Upper lobe of left lung (tissue), 4 donors: ENCODE results near the gene PSMA6.

Source experiments
- EP300 ChIP-seq, 4 donors: sonication (generic); formaldehyde crosslinking; IDR thresholded peaks; one replicate each; pipeline ENCODE4 v1.5.1; 2017; ENCODE audit warnings: antibody characterized with exemption in 4 of 4, control low read depth in 2 of 4
- POLR2AphosphoS5 ChIP-seq, 2 donors: sonication (generic); formaldehyde crosslinking; IDR thresholded peaks; one replicate each; pipeline ENCODE4 v1.5.1; 2017; ENCODE audit warnings: antibody characterized with exemption in 2 of 2
- TF ChIP-seq, protein P1 (sequence below), 6 experiments: fragments of 450-650 bp in 4 of 6; fragments of 200-600 bp in 2 of 6; sonication (generic) in 2 of 6; IDR thresholded peaks; one replicate each; pipeline ENCODE4 v1.5.1; 2016 to 2019; ENCODE audit warnings: antibody characterized with exemption in 6 of 6

GRCh38 chr14:35305633-35306032 is 13.5 kb downstream of the PSMA6 start:
- TF ChIP-seq, protein P1, sequence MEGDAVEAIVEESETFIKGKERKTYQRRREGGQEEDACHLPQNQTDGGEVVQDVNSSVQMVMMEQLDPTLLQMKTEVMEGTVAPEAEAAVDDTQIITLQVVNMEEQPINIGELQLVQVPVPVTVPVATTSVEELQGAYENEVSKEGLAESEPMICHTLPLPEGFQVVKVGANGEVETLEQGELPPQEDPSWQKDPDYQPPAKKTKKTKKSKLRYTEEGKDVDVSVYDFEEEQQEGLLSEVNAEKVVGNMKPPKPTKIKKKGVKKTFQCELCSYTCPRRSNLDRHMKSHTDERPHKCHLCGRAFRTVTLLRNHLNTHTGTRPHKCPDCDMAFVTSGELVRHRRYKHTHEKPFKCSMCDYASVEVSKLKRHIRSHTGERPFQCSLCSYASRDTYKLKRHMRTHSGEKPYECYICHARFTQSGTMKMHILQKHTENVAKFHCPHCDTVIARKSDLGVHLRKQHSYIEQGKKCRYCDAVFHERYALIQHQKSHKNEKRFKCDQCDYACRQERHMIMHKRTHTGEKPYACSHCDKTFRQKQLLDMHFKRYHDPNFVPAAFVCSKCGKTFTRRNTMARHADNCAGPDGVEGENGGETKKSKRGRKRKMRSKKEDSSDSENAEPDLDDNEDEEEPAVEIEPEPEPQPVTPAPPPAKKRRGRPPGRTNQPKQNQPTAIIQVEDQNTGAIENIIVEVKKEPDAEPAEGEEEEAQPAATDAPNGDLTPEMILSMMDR (IDR thresholded peaks at IDR 0.05) = no peak
- no peak for TF ChIP-seq POLR2AphosphoS5 (IDR thresholded peaks at IDR 0.05)
- no peak for TF ChIP-seq EP300 (IDR thresholded peaks at IDR 0.05)
